Hepatocyte (in vitro differentiated cells): ENCODE results near the gene IRF2.

Experiments used
- EZH2 ChIP-seq: fragments of 200-600 bp; sonication (generic); IDR thresholded peaks from 2 replicates; pipeline ENCODE4 v1.6.1; 2016; ENCODE audit warnings: antibody characterized with exemption, mild to moderate bottlenecking, borderline replicate concordance
- EZH2phosphoT487 ChIP-seq: fragments of 200-600 bp; sonication (generic); IDR thresholded peaks from one replicate; pipeline ENCODE4 v1.6.1; 2018; ENCODE audit warnings: antibody characterized with exemption, mild to moderate bottlenecking, low read depth, moderate library complexity; ENCODE audit not compliant: unreplicated experiment, severe bottlenecking
- TF ChIP-seq, protein P1 (sequence below): fragments of 200-600 bp; sonication (generic); IDR thresholded peaks from 2 replicates; pipeline ENCODE4 v1.5.1; 2016; ENCODE audit warnings: antibody characterized with exemption, mild to moderate bottlenecking; ENCODE audit not compliant: poor library complexity

DNA sequence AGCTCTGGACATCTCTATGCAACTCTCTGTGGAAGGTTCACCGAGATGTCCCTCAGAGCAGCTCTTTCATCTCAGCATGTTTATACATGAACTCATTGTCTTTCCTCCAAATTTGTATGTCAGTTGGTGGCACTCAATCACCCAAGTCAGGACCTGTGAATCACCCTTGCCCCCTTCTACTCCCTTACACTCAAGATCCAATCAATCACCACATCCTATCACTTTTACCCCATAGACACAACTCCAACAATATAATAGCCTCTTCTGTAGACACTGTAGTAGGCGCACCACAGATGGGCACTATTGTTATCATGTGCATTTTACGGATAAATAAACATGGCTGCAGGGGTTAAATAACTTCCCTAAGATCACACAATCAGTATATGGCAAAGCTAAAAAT lies 41.3 kb upstream of the IRF2 start:
- TF ChIP-seq, protein P1, sequence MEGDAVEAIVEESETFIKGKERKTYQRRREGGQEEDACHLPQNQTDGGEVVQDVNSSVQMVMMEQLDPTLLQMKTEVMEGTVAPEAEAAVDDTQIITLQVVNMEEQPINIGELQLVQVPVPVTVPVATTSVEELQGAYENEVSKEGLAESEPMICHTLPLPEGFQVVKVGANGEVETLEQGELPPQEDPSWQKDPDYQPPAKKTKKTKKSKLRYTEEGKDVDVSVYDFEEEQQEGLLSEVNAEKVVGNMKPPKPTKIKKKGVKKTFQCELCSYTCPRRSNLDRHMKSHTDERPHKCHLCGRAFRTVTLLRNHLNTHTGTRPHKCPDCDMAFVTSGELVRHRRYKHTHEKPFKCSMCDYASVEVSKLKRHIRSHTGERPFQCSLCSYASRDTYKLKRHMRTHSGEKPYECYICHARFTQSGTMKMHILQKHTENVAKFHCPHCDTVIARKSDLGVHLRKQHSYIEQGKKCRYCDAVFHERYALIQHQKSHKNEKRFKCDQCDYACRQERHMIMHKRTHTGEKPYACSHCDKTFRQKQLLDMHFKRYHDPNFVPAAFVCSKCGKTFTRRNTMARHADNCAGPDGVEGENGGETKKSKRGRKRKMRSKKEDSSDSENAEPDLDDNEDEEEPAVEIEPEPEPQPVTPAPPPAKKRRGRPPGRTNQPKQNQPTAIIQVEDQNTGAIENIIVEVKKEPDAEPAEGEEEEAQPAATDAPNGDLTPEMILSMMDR = no peak
- TF ChIP-seq EZH2 (no peak), EZH2phosphoT487 (no peak)
